GF-D8 (cell line): Measurements from ENCODE around the gene KIAA2012.

Experiments used
- DNase-seq: peaks from one replicate; lab custom pipeline; 2025; lab: John Stamatoyannopoulos, UW

The KIAA2012 gene

DNA sequence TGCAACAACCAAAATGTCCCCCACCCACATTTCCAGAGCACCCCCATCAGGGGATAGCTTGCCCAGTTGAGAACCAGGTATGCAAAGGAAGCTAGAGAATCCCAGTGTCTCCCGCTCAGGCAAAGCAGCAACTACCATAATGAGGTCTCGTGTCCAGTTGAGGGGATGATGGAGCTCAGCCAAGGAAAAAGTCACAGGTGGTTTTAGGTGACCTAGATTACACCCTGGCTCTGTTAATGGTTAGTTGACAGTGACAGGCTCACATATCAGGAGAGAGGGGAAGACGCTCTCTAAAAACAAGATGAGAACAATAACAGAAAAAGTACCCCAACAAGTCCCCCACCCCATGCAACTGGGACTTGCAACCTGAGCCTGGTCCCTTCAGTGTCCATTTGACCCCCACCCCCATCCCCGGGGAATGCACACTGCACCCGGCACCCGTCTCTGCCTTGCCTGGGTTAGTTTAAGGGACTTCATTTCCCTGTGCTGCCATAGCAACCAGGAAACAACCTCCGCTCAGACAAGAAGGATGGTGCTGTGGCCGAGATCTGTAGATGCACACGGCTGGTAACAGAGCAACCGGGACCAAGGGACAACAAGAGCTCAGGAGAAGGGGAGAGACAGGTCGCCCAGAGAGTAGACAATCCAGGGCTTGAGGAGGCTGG is at the start of gene KIAA2012:
KIAA2012 (plus strand) TSS at position 519 of the 665 bp plus-strand sequence. CDS start 373 bp downstream, outside the sequence.
- DNase-seq, result no peak

DNA sequence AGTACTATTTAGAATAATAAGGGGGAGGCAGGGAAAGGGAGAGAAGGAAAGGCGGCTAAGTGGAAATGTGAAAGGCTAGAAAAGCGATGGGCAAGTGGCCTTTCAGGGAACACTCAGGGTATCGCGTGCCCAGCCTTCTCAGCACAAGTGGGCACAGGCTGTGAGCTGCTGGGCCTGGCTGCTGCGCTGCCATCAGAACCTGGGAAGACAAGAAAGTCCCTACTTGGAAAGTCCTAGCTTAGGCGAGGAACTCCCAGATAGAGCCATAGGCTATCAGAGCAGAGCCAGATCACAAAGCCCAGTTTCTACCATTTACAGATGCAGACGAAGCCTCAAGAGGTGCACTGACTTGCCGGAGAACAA is 49.2 kb upstream of the KIAA2012 start:
- no peak for DNase-seq

DNA sequence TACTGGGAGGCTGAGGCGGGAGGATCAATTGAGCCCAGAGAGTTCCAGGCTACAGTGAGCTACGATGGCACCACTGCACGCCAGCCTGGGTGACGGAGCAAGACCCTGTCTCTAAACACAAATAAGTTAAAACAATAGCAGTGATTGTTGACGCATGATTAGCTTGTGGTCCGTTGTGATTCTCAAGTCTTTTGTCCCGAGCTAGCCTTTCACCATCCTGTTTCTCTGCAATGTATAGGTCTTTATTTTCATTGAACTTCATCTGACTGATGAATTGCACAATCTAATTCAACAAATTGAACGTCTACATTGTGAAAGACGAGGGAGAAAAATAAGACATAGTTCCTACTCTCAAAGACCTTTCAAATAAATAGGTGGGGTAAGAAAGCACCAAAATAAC is 48.2 kb upstream of the KIAA2012 start:
- no peak for DNase-seq

DNA sequence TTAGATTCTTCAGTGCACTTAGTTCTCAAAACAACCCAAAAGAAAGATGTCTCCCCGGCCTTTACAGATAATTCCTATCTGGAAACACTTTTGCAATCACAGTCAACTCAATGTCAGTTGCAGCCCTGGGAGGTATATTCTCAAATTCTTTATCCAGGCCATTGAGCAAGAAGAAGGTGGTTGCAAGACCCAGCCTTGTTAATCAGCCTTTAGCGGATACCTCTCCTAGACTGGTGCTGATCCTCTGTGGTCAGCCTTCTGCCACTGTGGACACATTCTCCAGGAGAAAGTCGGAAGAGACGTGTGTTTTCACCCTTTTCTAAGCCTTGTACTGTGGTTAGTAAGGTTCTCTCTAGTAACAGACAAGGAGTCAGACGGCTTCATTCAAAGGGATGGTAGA is 47.2 kb upstream of the KIAA2012 start:
- no peak for DNase-seq

DNA sequence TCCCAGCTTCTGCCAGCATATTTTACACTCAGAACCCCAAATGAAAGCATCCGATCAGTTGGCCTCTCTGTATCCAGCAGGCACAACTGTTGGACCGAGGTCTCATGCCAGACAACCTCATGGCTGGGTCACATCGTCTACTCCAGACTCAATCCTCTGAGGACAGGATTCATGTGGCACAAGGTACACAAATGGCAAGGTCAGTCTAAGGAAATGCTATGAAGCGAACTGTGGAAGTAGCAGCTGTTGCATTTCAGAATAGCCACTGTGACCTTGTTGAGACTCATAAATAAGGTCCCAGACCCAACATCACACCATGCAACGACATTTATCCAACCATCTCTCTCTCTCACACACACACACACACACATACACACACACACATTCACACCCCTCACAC is 46.5 kb upstream of the KIAA2012 start:
- DNase-seq, result no peak

DNA sequence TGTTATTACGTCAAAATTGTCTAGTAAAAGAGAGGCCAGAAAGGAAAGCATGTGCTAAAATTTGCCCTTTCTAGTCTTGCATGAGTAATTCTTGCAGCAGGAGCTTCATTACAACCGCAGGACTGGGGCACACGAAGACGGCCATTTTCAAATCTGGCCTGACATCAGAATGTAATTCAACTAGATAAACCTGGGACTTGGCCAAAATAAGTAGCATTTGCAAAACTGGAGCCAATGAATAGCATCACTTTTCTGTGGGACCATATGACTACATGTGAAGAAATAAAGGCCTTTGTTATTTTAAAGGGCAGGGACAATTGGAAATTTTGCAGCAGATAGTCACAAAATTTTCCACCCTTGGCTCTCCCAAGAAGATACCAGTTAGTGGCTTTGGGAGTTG is 42.4 kb upstream of the KIAA2012 start:
- DNase-seq, result no peak

DNA sequence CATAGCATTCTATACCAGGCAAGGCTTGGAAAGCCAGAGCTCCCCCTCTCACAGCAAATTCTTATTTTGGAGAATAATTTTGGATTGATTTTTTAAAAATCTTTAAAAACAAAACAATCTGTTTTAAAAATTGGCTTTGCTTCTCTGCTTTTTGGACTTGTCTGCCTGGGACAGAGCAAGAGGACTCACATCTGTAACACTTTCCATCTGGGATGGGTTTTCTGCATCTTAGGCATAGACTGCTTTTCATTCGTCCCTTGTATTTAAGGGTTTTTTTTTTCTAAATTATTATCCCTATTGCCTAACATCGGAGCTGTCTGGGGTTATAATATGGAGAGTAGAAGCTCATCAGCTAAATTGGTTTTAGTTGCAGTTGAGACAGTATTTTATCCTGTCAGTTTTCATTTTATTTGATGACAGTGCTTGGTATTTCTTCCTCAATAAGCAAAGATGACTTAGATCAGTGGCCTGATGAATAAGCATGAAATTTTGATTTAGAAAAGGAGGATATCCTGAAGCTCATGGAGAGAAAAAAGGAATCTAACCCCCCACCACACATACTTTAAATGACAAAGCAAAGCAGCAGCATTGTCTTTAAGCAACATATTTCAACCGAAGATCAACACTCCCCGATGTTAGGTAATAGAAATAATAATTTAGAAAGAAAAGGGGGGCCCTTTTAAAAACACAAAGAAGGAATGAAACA is 41.7 kb upstream of the KIAA2012 start:
- no peak for DNase-seq

DNA sequence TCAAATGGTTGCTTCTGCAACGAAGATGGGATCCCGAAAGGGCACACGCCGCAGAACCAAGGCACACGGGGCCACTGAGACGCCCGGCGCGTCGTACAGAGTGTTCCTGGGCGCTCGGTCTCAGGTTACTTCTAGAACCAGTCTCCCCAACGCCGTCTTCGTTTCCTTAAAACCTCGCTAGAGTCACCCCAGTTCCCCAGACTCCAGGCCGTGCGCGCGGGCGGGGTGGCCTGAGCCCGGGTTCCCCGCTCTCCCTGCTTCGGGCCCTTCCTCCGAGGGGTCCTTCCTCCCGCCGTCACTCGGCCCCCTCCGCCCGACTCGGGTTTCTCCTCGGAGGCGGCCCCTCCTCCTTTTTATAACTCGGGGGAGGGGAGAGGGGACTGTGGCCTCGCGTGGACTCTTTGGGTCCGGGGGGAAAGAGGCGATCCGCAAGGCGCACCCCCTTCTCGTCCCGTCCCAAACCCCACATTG is 40.2 kb upstream of the KIAA2012 start:
- no peak for DNase-seq

DNA sequence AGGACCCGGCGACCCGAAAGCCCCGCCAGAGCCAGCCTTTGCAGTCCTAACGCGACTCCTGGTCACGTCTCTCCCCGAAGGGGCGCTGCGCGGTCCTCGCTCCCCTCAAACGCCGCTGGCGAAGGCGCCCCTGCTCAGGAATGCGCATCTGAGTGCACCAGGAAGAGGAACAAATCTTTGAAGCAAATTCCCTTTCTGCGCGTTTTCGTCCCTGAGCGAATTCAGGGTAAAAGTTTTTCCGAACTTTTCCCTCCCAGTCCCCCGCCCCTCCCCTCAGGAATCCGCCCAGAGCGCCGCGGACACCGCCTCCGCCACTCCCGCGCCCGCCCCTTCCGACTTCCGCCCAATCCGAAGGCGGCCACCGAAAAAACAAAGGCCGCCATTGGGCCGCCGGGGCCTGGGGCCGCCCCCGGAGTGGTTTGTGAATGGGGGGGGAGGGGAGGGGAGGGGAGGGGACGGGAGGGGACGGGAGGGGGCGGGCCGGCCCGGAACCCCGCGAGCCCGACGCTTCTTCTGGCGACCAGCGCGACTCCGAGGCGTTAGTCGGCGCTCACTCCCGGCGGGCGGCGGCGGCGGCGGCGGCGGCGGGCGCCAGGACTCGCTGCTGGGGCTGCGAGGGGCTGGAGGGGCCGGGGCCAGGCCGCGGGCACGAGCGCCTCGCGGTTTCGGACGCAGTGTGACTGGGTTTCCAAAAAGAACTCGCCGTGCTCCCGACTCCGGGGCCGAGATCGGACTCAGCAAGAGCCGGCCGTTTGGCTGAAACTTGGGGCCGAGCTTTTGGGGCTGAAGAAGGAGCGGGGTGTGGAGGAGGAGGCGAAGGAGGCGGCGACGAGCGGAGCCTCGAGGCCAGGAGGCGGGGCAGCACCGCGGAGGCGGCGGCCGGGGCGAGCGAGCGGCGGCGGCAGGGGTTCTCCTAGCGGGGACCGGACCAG is 39.5 kb upstream of the KIAA2012 start, which contains the start of gene FZD7:
FZD7 (plus strand) TSS at position 539 of the 932 bp plus-strand sequence. CDS start 793 bp downstream, outside the sequence.
- peak; percentile 50 for DNase-seq

DNA sequence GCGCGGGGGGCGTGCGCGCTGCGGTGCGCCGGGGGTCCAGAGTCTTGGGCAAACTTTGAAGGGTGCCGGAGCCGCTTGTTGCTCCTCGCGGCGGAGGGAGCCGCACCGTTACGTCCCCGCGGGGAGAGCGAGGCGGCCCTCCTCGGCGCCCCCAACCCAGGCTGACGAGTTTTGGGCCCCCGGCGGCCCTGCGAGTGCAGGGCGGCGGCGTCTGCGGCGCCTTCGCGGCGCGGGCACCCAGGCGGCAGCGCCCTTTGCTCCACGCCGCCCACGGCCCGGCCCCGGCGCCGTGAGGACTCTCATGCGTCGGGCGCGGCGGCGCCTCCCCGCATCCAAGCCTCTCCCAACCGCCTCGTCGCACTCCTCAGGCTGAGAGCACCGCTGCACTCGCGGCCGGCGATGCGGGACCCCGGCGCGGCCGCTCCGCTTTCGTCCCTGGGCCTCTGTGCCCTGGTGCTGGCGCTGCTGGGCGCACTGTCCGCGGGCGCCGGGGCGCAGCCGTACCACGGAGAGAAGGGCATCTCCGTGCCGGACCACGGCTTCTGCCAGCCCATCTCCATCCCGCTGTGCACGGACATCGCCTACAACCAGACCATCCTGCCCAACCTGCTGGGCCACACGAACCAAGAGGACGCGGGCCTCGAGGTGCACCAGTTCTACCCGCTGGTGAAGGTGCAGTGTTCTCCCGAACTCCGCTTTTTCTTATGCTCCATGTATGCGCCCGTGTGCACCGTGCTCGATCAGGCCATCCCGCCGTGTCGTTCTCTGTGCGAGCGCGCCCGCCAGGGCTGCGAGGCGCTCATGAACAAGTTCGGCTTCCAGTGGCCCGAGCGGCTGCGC is 38.6 kb upstream of the KIAA2012 start:
- no peak for DNase-seq

DNA sequence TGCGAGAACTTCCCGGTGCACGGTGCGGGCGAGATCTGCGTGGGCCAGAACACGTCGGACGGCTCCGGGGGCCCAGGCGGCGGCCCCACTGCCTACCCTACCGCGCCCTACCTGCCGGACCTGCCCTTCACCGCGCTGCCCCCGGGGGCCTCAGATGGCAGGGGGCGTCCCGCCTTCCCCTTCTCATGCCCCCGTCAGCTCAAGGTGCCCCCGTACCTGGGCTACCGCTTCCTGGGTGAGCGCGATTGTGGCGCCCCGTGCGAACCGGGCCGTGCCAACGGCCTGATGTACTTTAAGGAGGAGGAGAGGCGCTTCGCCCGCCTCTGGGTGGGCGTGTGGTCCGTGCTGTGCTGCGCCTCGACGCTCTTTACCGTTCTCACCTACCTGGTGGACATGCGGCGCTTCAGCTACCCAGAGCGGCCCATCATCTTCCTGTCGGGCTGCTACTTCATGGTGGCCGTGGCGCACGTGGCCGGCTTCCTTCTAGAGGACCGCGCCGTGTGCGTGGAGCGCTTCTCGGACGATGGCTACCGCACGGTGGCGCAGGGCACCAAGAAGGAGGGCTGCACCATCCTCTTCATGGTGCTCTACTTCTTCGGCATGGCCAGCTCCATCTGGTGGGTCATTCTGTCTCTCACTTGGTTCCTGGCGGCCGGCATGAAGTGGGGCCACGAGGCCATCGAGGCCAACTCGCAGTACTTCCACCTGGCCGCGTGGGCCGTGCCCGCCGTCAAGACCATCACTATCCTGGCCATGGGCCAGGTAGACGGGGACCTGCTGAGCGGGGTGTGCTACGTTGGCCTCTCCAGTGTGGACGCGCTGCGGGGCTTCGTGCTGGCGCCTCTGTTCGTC is 37.7 kb upstream of the KIAA2012 start:
- no peak for DNase-seq

DNA sequence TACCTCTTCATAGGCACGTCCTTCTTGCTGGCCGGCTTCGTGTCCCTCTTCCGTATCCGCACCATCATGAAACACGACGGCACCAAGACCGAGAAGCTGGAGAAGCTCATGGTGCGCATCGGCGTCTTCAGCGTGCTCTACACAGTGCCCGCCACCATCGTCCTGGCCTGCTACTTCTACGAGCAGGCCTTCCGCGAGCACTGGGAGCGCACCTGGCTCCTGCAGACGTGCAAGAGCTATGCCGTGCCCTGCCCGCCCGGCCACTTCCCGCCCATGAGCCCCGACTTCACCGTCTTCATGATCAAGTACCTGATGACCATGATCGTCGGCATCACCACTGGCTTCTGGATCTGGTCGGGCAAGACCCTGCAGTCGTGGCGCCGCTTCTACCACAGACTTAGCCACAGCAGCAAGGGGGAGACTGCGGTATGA is 37.1 kb upstream of the KIAA2012 start:
- DNase-seq, result no peak

DNA sequence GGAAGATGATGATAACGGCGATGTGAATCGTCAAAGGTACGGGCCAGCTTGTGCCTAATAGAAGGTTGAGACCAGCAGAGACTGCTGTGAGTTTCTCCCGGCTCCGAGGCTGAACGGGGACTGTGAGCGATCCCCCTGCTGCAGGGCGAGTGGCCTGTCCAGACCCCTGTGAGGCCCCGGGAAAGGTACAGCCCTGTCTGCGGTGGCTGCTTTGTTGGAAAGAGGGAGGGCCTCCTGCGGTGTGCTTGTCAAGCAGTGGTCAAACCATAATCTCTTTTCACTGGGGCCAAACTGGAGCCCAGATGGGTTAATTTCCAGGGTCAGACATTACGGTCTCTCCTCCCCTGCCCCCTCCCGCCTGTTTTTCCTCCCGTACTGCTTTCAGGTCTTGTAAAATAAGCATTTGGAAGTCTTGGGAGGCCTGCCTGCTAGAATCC is 36.4 kb upstream of the KIAA2012 start:
- DNase-seq, result no peak

DNA sequence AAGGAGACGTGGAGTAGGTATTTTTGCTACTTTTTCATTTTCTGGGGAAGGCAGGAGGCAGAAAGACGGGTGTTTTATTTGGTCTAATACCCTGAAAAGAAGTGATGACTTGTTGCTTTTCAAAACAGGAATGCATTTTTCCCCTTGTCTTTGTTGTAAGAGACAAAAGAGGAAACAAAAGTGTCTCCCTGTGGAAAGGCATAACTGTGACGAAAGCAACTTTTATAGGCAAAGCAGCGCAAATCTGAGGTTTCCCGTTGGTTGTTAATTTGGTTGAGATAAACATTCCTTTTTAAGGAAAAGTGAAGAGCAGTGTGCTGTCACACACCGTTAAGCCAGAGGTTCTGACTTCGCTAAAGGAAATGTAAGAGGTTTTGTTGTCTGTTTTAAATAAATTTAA is 36.0 kb upstream of the KIAA2012 start:
- no peak for DNase-seq

DNA sequence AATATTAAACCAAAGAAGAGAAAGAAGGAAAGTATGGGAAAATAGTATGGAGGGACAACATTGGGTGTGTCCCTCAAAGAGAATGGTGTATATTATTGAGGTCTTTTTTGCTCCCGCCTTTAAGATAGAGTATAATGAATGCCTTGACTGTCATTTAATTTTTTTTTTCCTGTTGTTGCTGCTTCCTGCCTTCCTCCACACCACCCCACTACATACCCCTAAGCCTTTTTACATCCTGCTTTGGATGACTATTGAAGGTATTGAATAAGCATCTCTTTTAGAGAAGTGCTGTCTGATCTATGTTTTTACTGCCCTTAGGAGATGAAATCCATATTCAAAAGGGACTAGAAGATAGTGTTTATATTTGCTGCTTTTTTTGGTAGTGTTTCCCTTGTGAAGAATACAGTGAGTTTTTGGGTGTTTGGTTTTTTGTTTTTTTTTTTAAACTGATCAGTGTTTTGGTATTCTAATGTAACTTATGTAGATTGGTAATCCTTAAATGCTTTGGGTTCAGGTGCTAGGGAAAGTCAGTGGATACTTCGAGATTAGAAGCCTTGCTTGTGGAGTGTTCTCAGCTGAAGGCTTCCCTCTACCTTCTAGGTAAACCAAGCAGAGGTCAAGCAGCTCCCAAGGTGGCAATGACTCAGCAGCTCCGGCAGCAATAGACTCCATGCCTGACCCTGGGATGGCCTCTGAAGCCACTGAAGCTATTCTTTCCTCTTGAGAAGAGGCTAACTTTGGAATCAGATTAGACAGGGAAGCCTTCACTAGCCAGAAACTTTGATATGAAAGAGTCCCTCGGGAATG is 34.4 kb upstream of the KIAA2012 start:
- no peak for DNase-seq

DNA sequence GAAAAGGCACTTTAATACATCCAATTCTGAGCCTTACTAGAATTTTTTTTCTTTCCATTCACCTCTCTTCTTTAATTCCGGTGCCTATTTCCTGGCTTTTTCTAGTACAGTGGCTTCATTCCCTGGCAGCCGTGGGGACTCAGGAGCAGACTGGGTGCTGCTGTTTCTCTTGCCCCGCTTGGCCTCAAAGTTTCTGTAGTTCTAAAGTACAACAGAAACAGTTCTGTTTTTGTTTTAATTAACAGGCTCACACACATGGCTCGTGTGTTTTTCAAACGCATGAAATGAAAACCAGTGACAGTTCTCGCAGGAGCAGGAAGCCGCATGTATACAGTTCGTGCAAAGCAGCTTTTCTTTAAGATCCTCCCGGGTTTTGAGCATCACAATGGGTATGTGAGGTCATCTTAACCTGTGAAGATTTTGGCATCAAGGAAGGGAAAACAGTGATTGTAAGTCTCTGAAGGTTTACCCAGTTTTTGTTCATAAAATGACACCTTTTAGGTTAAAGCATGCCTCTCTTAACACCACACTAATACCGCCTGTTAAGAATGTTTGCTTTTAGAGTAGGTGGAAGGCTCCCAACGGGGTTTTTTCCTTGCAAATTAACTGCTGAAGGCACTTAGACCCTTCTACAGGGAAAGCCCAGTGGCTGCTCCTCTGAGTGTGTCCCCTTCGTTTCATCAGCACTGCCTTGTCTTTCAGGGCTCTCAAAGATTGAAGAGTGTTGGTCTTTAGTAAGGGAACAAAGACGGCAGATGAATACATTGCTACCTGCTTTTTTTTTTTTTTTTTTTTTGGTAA is 33.6 kb upstream of the KIAA2012 start:
- DNase-seq, result no peak

DNA sequence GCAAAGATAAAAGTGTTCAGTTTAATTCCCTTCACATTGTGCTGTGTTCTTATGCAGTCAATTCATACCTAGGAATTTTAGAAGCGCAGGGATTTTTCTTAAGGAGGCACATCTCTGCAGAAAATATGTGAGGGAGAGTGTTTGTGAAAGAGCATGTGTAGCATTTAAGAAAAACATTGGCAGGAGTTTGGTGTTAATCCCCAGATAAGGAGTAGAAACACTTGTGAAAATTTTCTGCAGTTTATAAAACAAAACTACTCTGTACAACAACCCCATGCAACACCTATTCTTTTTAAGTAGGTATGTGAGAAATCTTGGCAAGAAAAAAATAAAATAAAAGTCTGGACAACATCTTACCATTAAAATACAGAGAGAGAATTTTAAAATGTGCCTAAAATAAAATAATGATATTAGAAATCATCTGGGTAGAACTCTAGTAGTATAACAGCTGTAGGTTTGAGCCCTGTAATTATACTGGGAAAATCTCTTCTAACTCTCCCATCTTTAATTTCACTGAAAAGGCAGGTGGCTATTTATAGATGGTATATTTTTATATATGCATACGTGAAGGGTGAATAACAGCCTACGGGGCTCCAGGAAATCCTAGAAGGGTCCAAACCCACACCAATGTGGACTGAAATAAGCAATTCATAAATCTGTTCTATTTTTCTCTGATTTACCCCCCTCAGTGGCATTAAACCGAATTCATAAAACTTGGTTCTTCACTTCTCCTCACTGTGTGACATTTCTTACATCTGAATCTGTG is 32.8 kb upstream of the KIAA2012 start:
- no peak for DNase-seq

DNA sequence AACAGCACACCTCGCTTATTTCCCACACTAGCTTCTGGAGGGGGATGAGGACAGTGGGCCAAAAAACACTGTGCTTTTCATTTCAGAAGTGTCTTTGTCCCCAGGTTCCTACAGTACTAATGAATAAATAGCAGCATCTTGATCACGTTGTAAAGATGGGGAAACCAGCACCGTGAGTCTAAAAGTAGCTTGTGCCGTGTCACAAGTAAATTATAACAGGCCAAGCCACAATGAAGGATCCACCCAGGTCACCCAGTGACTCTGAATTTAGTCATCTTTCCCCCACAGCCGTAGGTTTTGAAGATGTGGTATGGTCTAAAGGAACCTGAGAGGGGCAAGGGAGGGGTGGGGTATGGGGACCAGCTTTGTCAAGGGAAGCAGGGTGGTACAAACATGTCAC is 30.6 kb upstream of the KIAA2012 start:
- DNase-seq, result no peak
